Left ventricle myocardium inferior (tissue), 1 donor: ENCODE results near the gene PHLDB3. TPM values are rescaled to one million over a fixed set of nuclear protein-coding genes. Genes with fewer than 3 reads are reported as not detected.
A peak's percentile ranks its signal among the peaks of the same experiment; 100 is the strongest.

Source experiments
- DNase-seq: peaks from one replicate; pipeline ENCODE4 v3.0.0-alpha.2; 2020
- H3K27ac ChIP-seq: fragments of 200-600 bp; replicated peaks from 2 replicates; pipeline ENCODE4 v1.8.0; 2021
- H3K27me3 ChIP-seq: fragments of 200-600 bp; 2 replicates; pipeline ENCODE4 v1.8.0; 2021; ENCODE audit warnings: low read depth
- H3K36me3 ChIP-seq: fragments of 200-600 bp; 2 replicates; pipeline ENCODE4 v1.8.0; 2021
- H3K4me1 ChIP-seq: fragments of 200-600 bp; 2 replicates; pipeline ENCODE4 v1.8.0; 2021
- H3K4me3 ChIP-seq: fragments of 200-600 bp; 2 replicates; pipeline ENCODE4 v1.8.0; 2021; ENCODE audit warnings: mild to moderate bottlenecking, moderate library complexity
- H3K9me3 ChIP-seq: fragments of 200-600 bp; replicated peaks from 2 replicates; pipeline ENCODE4 v1.8.0; 2021
- intact Hi-C: fragments of 100-400 bp; cut with micrococcal nuclease; formaldehyde crosslinking; loops from one replicate; pipeline ENCODE4 v1.11.0; 2022
- total RNA-seq: library from RNA; stranded (reverse); fragmentation: NEBNext Ultra II Directional; extraction: Animal tissue kit (Norgen Biotek cat#: 25700); gene quantifications from one replicate; pipeline ENCODE4 v1.2.1, GENCODE V29; 2021
- TF ChIP-seq, protein P1 (sequence below): fragments of 200-600 bp; IDR thresholded peaks from 2 replicates; pipeline ENCODE4 v1.8.0; 2021; ENCODE audit warnings: antibody characterized with exemption, mild to moderate bottlenecking, borderline replicate concordance
- donor health status: DM: no; HTN: yes; CAD: no; lungs with severe emphysema.

Gene PHLDB3
- total RNA-seq, 1 donor from 2014 or later: 4.5 TPM

DNA sequence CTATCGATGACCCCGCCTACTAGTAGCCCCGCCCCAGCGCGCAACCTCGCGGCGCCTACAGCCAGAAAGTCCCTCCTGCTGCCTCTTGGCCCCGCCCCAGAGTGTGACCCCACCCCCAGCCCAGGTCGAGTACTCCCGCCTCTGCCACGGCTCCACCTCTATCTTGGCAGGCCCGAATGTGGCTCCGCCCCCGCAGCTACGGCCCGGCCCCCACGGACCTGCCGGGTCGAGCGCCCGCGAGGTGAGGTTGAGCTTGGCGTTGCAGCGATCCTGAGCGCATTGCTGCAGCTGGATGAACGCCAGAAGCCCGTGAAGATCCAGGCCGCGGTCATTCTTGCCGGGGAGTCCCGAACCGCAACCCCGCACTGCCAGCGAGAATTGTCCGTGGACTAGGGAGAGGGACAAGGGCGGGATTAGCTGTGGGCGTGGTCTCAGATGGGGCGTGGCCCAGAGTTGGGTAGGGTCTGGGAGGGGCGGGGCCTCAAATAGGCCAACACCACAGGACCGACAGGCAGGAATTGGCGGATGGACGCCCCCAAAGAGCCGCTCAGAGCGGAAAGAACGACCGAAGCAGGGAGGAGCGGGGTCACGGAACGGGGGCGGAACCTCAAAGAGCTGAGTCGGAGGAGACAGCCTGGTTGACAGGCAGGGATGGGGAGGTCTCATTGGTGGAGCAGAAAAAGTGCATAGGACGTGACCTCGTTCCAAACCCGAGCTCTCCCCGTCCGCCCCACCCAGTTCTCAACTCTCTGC lies 41.0 kb downstream of the PHLDB3 start:
- no peaks in the 10 kb centered on the region for H3K9me3 ChIP-seq
- H3K27me3 ChIP-seq: peaks cover 16% of the 10 kb centered on the region
- peak overlapping the region; percentile 72 for H3K4me3 ChIP-seq
- no peaks in the 10 kb centered on the region for H3K36me3 ChIP-seq
- peak overlapping the region; percentile 84 for H3K27ac ChIP-seq
- DNase-seq: peak; percentile 98
- TF ChIP-seq, protein P1, sequence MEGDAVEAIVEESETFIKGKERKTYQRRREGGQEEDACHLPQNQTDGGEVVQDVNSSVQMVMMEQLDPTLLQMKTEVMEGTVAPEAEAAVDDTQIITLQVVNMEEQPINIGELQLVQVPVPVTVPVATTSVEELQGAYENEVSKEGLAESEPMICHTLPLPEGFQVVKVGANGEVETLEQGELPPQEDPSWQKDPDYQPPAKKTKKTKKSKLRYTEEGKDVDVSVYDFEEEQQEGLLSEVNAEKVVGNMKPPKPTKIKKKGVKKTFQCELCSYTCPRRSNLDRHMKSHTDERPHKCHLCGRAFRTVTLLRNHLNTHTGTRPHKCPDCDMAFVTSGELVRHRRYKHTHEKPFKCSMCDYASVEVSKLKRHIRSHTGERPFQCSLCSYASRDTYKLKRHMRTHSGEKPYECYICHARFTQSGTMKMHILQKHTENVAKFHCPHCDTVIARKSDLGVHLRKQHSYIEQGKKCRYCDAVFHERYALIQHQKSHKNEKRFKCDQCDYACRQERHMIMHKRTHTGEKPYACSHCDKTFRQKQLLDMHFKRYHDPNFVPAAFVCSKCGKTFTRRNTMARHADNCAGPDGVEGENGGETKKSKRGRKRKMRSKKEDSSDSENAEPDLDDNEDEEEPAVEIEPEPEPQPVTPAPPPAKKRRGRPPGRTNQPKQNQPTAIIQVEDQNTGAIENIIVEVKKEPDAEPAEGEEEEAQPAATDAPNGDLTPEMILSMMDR: no peak
- peaks cover 22% of the 10 kb centered on the region for H3K4me1 ChIP-seq
- intact Hi-C loops: no loop called here

DNA sequence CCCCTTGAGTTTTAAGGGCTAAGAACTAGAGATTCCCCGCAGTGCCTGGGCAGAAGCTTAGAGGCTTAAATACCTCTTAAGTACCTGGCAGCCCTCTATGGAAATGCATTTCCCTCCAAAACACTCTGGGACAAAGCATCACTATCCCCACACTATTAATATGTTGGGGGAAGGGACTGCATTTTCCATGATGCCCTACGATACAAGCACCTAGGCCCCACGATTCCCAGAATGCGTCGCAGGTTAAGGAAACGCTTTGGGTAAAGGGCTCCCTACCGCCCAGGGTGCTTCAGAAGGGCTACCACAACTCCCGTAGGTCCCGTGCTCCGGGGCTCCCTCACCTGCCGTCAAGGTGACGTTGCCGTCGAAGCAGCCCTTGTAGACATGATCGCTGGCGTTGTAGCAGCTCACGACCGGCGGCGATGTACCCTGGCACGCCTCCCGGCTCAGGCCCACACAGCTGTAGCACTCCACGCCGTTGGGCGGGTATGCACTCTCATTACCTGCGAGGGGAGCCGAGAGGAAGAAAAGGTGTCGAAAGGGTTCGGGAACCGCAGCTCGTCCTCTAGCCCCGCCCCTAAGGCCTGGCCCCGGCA lies 41.7 kb downstream of the PHLDB3 start:
- no peak for DNase-seq
- Histone ChIP-seq H3K4me3 (peak overlapping the region; percentile 72), H3K27ac (peak overlapping the region; percentile 84), H3K4me1 (peaks cover 22% of the 10 kb centered on the region), H3K36me3 (no peaks in the 10 kb centered on the region), H3K27me3 (peaks cover 16% of the 10 kb centered on the region), H3K9me3 (no peaks in the 10 kb centered on the region)
- TF ChIP-seq, protein P1: no peak
- intact Hi-C loops: no loop called here

DNA sequence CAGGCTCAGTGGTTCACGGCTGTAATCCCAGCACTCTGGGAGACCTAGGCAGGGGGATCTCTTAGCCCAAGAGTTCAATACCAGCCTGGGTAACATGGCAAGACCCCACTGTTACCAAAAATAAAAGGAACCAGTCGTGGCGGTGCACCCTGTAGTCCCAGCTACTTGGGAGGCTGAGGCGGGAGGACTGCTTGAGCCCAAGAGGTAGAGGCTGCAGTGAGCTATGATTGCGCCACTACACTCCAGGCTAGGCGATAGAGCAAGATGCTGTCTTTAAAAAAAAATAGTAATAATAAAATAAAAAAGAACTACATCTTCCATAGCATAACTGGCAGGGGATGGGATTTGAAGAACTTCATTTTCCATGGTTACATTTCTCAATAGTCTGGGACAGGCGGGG lies 42.2 kb downstream of the PHLDB3 start:
- DNase-seq: no peak
- H3K36me3 ChIP-seq: no peaks in the 10 kb centered on the region
- H3K9me3 ChIP-seq: no peaks in the 10 kb centered on the region
- peaks cover 22% of the 10 kb centered on the region for H3K4me1 ChIP-seq
- TF ChIP-seq, protein P1: no peak
- no peak overlapping the region for H3K4me3 ChIP-seq
- intact Hi-C loops: no loop called here
- H3K27me3 ChIP-seq: peaks cover 16% of the 10 kb centered on the region
- no peak overlapping the region for H3K27ac ChIP-seq

DNA sequence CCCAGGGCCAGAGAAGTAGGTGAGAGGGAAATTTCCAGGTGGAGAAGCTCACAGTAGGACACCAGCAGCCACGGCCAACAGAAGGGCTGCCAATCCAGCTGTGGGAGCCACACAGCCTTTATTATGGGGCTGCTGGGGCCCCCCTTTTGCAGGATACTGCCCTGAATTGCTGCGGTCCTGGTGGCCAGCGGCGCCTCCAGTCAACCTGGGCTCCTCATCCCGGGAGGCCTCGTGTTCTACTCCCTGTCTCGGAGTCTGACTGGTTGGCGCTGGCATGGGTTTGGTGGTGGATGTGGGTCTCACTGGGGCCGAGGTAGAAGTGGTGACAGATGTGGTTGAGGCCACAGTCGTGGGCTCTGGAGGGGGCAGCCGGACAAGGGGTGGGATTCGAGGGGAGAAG lies 43.2 kb downstream of the PHLDB3 start:
- H3K36me3 ChIP-seq: no peaks in the 10 kb centered on the region
- peaks cover 15% of the 10 kb centered on the region for H3K27me3 ChIP-seq
- intact Hi-C loops: no loop called here
- peaks cover 22% of the 10 kb centered on the region for H3K4me1 ChIP-seq
- no peak overlapping the region for H3K27ac ChIP-seq
- TF ChIP-seq, protein P1: no peak
- no peak overlapping the region for H3K4me3 ChIP-seq
- no peak for DNase-seq
- no peaks in the 10 kb centered on the region for H3K9me3 ChIP-seq

DNA sequence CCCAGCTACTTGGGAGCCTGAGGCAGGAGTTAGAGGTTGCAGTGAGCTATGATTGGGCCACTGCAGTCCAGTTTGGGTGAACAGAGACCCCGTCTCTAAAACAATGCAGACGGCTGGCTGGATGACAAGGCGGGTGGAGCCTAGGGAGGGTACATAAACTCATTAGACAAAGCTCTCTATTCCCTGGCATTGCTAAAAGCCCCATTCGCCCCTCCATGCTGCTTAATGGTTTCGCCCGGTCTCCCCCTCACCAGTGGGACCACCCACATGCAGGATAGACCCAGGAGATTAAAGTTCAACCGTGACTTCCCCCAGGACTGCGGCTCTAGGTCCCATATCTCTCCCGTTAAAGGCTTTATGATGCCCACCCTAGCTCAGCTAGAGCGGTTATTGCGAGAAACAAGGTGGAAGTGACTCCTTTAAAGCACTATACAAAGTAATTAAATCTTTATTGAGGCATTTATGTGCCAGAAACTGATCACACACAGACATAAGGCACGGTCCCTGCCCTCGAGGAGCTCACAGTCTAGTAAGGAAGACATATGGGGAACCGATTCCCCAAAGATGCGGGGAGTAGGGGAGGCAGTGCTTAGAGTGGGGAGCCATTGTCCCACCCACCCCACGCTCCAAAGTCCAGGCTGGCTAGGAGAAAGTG lies 44.1 kb downstream of the PHLDB3 start:
- peaks cover 22% of the 10 kb centered on the region for H3K4me1 ChIP-seq
- TF ChIP-seq, protein P1: no peak
- intact Hi-C loops: no loop called here
- H3K9me3 ChIP-seq: no peaks in the 10 kb centered on the region
- DNase-seq: no peak
- peaks cover 7% of the 10 kb centered on the region for H3K27me3 ChIP-seq
- no peak overlapping the region for H3K27ac ChIP-seq
- H3K36me3 ChIP-seq: no peaks in the 10 kb centered on the region
- H3K4me3 ChIP-seq: no peak overlapping the region
